ENCODE data around the gene NR2E3. TPM values are rescaled to one million over a fixed set of nuclear protein-coding genes. Genes with fewer than 3 reads are reported as not detected.
A peak's percentile ranks its signal among the peaks of the same experiment; 100 is the strongest.

NR2E3 gene
- total RNA-seq (2011; cell fraction: chromatin; rRNA removed; ENCODE audit: low replicate concordance), result not detected in 2 replicates
- total RNA-seq (2011; cell fraction: nucleolus; rRNA removed), result not detected in 2 replicates
- not detected in 2 replicates for total RNA-seq (2011; cell fraction: nucleoplasm; rRNA removed)
- total RNA-seq (2014; rRNA removed), result not detected in 2 replicates
- not detected in 2 replicates for total RNA-seq (2014; rRNA removed; fragmentation: Illumina TruSeq; extraction: Trizol)
- not detected in 2 replicates for total RNA-seq (2015; rRNA removed; fragmentation: Illumina TruSeq; extraction: Trizol)
- not detected in 2 replicates for total RNA-seq (2021)
- not detected in 2 replicates for polyA plus RNA-seq (2011; rRNA removed)
- polyA plus RNA-seq (2011; cell fraction: cytosol; rRNA removed), result not detected in 2 replicates
- not detected in 2 replicates for polyA plus RNA-seq (2011; cell fraction: nucleus; rRNA removed)
- not detected in 2 replicates for polyA plus RNA-seq (2012)
- polyA plus RNA-seq (2014; fragmentation: Illumina TruSeq; extraction: Trizol), result not detected in 2 replicates
- polyA plus RNA-seq (2014; fragmentation: Nextera tagmentation; extraction: Ambion mirVana), result not detected
- polyA plus RNA-seq (2014; rRNA removed), result not detected in 2 replicates
- polyA minus RNA-seq (2011; rRNA and poly(A)+ RNA removed), result not detected in 2 replicates
- not detected in 2 replicates for polyA minus RNA-seq (2011; cell fraction: cytosol; rRNA and poly(A)+ RNA removed)
- not detected in 2 replicates for polyA minus RNA-seq (2011; cell fraction: nucleus; rRNA and poly(A)+ RNA removed)
- Bru-seq, nascent RNA, result percentile 6 among the genes with signal in this experiment
- percentile 13 among the genes with signal in this experiment for BruChase-seq, experiment 1, labeled RNA remaining after a 2-hour chase
- percentile 7 among the genes with signal in this experiment for BruChase-seq, experiment 2, labeled RNA remaining after a 6-hour chase
- long read RNA-seq, experiment 1, result 0 reads
- long read RNA-seq, experiment 2, result 0 reads
- long read RNA-seq, experiment 3, result 0 reads

- no TSS peak for BruUV-seq (replicated peaks)
- no peak for ATAC-seq
- H3K4me3 ChIP-seq, result no peak within 1 kb of the TSS
- 2% methylated on average over 15 of the region's 16 CpGs for WGBS (ENCODE audit: insufficient coverage, low coverage, missing lambda C conversion rate)
- 0 out of 4 replicates have a peak within 1 kb of the TSS, but pooled peaks of 1 of the 2 experiments have one; percentile 26 for H3K9ac ChIP-seq (ENCODE audit: insufficient read depth in 1 of 2, low read depth in 2 of 2, low read length in 2 of 2)
- CTCF ChIA-PET (ENCODE audit: low intra/inter-chr PET ratio), result no interaction called here
- H4K20me1 ChIP-seq (replicated peaks; ENCODE audit: control insufficient read depth, insufficient read depth, low read length), result peaks cover 5% of the 10 kb centered on the region
- no peaks in the 10 kb centered on the region for H3K9me3 ChIP-seq (replicated peaks; ENCODE audit: control insufficient read depth, insufficient read depth, low read depth, low read length)
- no peak for DNase-seq (ENCODE audit: extremely low read depth in 1 of 4, low spot score in 3 of 4)
- no peak within 1 kb of the TSS for H2AFZ ChIP-seq (ENCODE audit: low read depth, low read length)
- H3K27me3 ChIP-seq (ENCODE audit: control insufficient read depth in 2 of 2, insufficient read depth in 2 of 2, low read length in 2 of 2), result peaks cover 35 to 72% of the 10 kb centered on the region in 2 experiments; a peak in 4 of 5 replicates
- H3K36me3 ChIP-seq (ENCODE audit: control insufficient read depth, insufficient read depth, low read length), result no peaks in the 10 kb centered on the region
- H3K4me1 ChIP-seq (replicated peaks in 1 of 2; ENCODE audit: control insufficient read depth in 2 of 2, insufficient read depth in 2 of 2, low read length in 2 of 2), result peaks cover 0 to 6% of the 10 kb centered on the region in 2 experiments; a peak in 2 of 5 replicates
- no peaks in the 10 kb centered on the region for H3K79me2 ChIP-seq (ENCODE audit: control insufficient read depth, insufficient read depth, low read length)
- POLR2A ChIA-PET, result interaction anchor here (0.6 to 0.7 kb wide), 2 partner anchors 37 to 60 kb away, joined by 3 to 5 read pairs; no protein-coding TSS in a partner anchor
- H3K27ac ChIP-seq (ENCODE audit: extremely low read depth, low read depth, low read length), result no peak within 1 kb of the TSS
- intact Hi-C loops (cut with micrococcal nuclease) (no loop called here), in situ Hi-C loops (cut with MboI) (no loop called here)
- no peak for FAIRE-seq
- H3K4me2 ChIP-seq (ENCODE audit: insufficient read depth, low read length), result no peak within 1 kb of the TSS
- TF ChIP-seq, protein P1, sequence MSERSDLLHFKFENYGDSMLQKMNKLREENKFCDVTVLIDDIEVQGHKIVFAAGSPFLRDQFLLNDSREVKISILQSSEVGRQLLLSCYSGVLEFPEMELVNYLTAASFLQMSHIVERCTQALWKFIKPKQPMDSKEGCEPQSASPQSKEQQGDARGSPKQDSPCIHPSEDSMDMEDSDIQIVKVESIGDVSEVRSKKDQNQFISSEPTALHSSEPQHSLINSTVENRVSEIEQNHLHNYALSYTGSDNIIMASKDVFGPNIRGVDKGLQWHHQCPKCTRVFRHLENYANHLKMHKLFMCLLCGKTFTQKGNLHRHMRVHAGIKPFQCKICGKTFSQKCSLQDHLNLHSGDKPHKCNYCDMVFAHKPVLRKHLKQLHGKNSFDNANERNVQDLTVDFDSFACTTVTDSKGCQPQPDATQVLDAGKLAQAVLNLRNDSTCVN (CRISPR knock-in tag; IDR thresholded peaks at IDR 0.05), result no peak
- TF ChIP-seq ARHGAP35 (IDR thresholded peaks at IDR 0.05; ENCODE audit: partially characterized antibody), result no peak
- no peak for TF ChIP-seq HDAC3 (IDR thresholded peaks at IDR 0.05; ENCODE audit: borderline replicate concordance, partially characterized antibody)
- no peak for TF ChIP-seq ZNF232 (CRISPR knock-in tag; IDR thresholded peaks at IDR 0.05)
- TF ChIP-seq ZFP91 (CRISPR knock-in tag; IDR thresholded peaks at IDR 0.05), result no peak
- TF ChIP-seq ZNF347 (CRISPR knock-in tag; IDR thresholded peaks at IDR 0.05; ENCODE audit: low read depth), result no peak
- no peak for TF ChIP-seq FOXJ2 (tag; IDR thresholded peaks at IDR 0.05)
- TF ChIP-seq RBFOX2 (IDR thresholded peaks at IDR 0.05; ENCODE audit: low read depth, low read length), result no peak
- TF ChIP-seq WHSC1 (IDR thresholded peaks at IDR 0.05; ENCODE audit: low read length), result no peak
- no peak for TF ChIP-seq ETV6 (IDR thresholded peaks at IDR 0.05; ENCODE audit: borderline replicate concordance in 1 of 2, low read depth in 2 of 2, low read length in 1 of 2)
- TF ChIP-seq ETV6 (CRISPR knock-in tag; IDR thresholded peaks at IDR 0.05; ENCODE audit: borderline replicate concordance), result no peak
- TF ChIP-seq FOXA3 (CRISPR knock-in tag; conservative IDR thresholded peaks at IDR 0.05 in 1 of 2, IDR thresholded peaks at IDR 0.05 in 1 of 2), result no peak
- no peak for TF ChIP-seq CBX5 (IDR thresholded peaks at IDR 0.05; ENCODE audit: borderline replicate concordance, low read depth)
- H3K9me1 ChIP-seq (ENCODE audit: control insufficient read depth, insufficient read depth, low read length), result no peaks in the 10 kb centered on the region
These were observed at the start of gene NR2E3 for GRCh38 chr15:71810256-71811035. Gene NR2E3 (plus strand): TSS chr15:71810554. CDS start chr15:71810744, 190 bp downstream.

Measured in K562 (cell line).